GM10248 (cell line): ENCODE data around the gene GPBAR1.

Experiments
- CTCF ChIA-PET: fragments of 300-600 bp; sonication (Branson Sonifier 250); formaldehyde crosslinking; extraction: SDS; loops from one replicate; lab custom pipeline; 2021; ENCODE audit warnings: antibody characterized with exemption; lab: Yijun Ruan, JAX
- POLR2A ChIA-PET: fragments of 350-650 bp; sonication (Branson Sonifier 250); formaldehyde crosslinking; extraction: SDS; loops from one replicate; lab custom pipeline; 2020; ENCODE audit warnings: antibody characterized with exemption; lab: Yijun Ruan, JAX
- DNase-seq: peaks from one replicate; pipeline ENCODE4 v3.0.0; 2012; ENCODE audit errors: extremely low spot score
- TF ChIP-seq, protein P1 (sequence below): IDR thresholded peaks from 2 replicates; pipeline ENCODE4 v1.5.1; 2012; ENCODE audit warnings: mild to moderate bottlenecking, low read depth; ENCODE audit errors: extremely low read depth, missing control alignments, control extremely low read depth

Gene GPBAR1

DNA sequence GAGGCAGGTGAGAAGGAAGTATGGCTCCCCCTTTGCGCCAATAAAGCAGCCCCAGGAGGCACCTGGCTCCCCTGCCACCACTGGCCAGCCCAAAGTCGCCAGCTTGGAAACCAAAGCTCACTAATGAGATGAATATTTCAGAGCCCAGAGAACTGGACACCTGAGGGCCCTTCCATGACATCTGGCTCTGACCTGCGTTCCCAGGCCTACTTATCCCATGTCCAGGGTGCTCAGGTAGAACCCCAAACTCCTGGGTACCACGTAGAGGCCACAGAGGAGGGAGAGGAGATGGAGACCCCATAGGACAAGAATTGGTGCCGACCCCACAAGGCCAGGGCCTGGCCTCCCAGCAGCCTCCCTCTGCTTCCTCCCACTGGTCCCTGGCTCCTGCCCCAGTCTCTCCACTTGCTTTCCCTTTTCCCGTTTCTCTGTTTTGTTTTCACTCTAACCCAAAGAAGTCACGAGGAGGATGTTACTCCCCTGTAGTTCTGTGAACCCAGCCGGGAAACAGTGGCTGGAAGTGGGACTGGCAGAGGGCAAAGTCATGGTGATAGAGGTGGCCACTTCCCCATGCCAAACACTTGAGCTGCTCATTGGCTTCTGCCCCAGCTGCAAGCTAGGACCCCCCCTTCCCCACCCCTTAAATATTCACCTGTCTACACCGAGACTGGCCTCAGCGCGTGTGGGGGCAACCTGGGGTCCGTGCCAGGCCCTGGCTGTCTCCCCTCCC, 30.7 kb downstream of the GPBAR1 start:
- CTCF ChIA-PET, result interaction anchor here (0.9 to 5.0 kb wide), 14 partner anchors 8 to 452 kb away, joined by 3 to 42 read pairs (median 6); partner anchors contain the start of genes AAMP, CATIP and PNKD
- DNase-seq, result no peak
- POLR2A ChIA-PET, result no interaction called here
- TF ChIP-seq, protein P1, sequence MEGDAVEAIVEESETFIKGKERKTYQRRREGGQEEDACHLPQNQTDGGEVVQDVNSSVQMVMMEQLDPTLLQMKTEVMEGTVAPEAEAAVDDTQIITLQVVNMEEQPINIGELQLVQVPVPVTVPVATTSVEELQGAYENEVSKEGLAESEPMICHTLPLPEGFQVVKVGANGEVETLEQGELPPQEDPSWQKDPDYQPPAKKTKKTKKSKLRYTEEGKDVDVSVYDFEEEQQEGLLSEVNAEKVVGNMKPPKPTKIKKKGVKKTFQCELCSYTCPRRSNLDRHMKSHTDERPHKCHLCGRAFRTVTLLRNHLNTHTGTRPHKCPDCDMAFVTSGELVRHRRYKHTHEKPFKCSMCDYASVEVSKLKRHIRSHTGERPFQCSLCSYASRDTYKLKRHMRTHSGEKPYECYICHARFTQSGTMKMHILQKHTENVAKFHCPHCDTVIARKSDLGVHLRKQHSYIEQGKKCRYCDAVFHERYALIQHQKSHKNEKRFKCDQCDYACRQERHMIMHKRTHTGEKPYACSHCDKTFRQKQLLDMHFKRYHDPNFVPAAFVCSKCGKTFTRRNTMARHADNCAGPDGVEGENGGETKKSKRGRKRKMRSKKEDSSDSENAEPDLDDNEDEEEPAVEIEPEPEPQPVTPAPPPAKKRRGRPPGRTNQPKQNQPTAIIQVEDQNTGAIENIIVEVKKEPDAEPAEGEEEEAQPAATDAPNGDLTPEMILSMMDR, result no peak

DNA sequence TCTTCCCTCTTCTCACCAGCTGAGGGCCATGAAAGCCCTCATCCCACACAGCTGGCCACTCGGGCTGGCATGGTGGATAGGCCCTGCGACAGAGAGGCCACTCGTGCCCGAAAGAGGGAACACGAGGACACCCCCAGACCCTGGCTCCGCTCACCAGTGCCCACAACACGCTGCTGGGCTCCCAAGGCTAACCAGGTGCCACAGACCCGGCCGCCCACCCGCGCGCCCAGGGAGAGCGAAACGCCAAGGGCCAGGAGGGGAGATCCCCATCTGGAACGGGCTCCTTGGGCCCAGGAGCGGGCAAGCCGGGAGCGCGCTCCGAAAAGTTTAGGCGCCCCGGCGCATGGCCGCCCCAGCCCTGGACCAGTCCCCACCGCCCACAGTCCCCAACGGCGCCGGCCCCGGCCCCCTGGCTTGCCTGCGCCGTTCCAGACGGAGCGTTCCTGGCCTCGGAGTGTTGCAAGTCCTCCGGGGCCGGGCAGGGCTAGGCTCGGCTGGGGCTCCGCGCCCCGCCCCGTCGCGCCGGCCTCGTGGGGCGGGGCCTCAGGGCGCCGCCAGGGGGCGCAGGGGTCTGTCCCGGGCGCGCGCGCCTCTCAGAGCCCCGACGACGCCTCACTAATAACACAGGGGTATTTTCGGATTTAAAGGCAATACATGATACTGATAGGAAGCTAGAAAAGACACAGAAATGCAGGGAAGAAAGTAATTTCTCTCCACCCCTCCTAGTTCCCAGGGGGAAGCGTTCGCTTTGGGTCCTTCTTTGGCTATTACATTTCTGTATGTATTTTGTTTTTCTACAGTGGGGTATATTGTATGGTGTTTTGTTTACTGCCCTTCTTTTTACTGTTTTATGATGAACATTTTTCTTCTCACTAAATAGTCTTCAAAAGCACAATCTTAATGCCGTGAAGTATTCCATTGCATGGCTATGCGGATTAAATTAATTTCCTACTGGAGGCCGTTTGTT, 31.5 kb downstream of the GPBAR1 start, which contains the start of gene TMBIM1:
TSS of gene TMBIM1 (minus strand) at position 456 of the 967 bp plus-strand sequence. CDS start 10,362 bp downstream, outside the sequence.
- DNase-seq, result peak; percentile 93
- CTCF ChIA-PET, result interaction anchor here (0.6 to 5.0 kb wide), 16 partner anchors 10 to 451 kb away, joined by 3 to 42 read pairs (median 4); partner anchors contain the start of genes AAMP, CATIP and PNKD
- TF ChIP-seq, protein P1, result peak; percentile 86
- POLR2A ChIA-PET, result no interaction called here

DNA sequence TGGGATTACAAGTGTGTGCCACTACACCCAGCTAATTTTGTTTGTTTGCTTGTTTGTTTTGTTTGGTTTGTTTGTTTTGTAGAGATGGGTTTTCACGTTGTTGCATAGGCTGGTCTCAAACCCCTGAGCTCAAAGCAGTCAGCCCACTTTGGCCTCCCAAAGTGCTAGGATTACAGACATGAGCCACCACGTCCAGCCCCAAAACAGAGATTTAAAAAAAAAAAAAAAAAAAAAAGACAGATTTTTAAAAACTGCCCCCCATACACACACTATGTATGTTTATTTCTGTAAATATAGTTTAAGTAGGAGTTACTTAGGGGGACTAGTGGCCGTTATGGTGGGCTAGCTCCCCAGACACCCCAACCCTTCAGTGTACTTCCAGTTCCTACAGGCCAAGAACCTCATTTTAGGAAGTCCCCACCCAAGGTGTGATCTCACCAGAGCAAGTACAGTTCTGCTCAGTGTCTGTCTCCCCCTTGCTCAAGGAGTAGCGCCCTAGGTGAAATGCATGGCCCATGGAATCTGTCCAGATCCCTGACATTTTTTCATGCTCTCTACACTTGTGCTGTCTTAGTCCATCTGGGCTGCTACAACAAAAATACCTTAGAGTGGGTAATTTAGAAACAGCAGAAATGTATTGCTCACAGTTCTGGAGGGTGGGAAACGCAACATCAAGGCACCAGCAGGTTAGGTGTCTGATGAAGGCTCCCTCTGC, 33.1 kb downstream of the GPBAR1 start:
- TF ChIP-seq, protein P1, result no peak
- no peak for DNase-seq
- ChIA-PET POLR2A (no interaction called here), CTCF (interaction anchor here (0.9 to 5.0 kb wide), 6 partner anchors 8 to 100 kb away, joined by 3 to 37 read pairs (median 4); partner anchors contain the start of gene CATIP)

DNA sequence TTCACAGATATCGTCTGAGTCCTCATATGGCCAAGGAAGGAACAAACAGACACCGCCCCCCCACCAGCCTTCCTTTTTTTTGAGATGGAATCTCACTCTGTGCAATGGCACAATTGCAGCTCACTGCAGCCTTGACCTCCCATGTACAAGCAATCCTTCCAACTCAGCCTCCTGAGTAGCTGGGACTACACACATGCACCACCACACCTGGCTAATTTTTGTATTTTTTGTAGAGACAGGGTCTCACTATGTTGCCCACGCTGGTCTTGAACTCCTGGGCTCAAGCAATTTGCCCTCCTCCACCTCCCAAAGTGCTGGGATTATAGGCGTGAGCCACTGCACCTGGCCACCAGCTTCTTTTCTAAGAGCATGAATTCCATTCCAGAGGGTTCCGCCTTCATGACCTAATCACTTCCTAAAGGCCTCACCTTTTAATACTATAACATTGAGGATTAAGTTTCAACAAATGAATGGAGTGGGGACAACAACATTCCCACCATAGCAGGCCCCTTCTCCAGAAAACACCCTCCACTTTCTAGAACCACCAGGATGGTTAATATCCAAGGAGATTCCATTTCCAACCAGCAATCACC, 33.7 kb downstream of the GPBAR1 start:
- POLR2A ChIA-PET, result no interaction called here
- DNase-seq, result no peak
- CTCF ChIA-PET, result interaction anchor here (1.2 to 4.1 kb wide), 4 partner anchors 7 to 62 kb away, joined by 3 to 22 read pairs (median 4); partner anchors contain the start of gene CATIP
- TF ChIP-seq, protein P1, result no peak

DNA sequence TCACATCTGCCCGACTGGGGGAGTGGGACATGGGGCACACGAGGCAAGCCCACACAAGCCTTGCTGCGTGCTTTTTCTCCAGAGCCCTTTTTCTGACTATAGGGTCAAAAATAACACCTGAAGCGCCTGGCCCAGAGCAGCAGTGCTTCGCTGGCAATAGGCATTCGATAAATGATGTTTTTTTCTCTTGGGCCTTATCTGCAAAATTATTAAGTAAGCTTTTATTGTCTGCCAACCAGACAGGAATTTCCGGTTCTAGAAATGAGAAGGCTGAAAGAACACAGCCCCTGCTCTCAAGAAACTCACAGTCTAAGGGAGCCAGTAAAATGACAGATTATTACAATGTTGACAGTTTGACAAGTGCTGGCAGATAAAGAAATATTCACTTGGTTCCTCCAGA, 34.2 kb downstream of the GPBAR1 start:
- CTCF ChIA-PET, result interaction anchor here (1.6 to 5.5 kb wide), 3 partner anchors 12 to 62 kb away, joined by 3 to 22 read pairs (median 14); partner anchors contain the start of gene CATIP
- TF ChIP-seq, protein P1, result no peak
- POLR2A ChIA-PET, result no interaction called here
- DNase-seq, result no peak
